NOMO-1 (cell line): ENCODE measurements around the gene SLC27A1.
A peak's percentile ranks its signal among the peaks of the same experiment; 100 is the strongest.
"Not testable (repeated sequence)": the region's sequence is repeated elsewhere in the genome, so short reads cannot be mapped to it uniquely, and the experiment has no call there.

Experiments used
- DNase-seq, 2 experiments: peaks; one replicate each; lab custom pipeline; 2025; ENCODE audit not compliant: unreplicated experiment in 2 of 2; lab: John Stamatoyannopoulos, UW

Gene SLC27A1

DNA sequence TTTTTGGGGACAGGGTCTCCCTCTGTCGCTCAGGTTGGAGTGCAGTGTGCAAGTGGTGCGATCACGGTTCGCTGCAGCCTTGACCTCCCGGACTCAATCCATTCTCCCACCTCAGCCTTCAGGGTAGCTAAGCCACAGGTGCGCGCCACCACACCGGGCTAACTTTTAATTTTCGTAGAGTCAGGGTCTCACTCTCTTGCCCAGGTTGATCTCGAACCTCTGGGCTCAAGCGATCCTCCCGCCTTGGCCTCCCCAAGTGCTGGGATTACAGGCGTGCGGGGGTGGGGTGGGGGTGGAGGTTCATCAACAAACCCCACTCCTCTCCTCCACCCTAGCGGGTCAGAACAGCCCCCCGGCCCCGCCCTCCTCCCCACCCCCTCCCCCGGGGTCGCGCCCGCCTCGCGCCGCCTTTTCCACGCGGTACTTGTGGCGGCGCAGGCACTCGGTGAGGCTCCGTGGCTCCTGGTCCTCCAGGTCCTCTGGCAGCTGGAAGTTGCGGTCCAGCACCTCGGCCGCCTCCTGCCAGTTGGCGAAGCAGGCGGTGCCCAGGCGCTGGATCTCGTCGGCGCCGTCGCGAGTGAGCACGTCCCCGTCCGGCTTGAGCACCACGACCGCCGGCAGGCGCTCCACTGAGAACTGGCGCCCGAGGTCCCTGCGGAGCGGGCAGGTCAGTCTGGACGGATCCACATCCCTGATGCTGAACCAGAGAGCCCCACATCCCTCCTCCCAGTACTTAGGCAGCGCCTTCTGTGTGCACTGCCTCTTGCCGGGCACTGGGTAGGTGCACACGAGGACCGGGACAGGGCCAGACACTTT lies 14.8 kb upstream of the SLC27A1 start:
- no peak for DNase-seq

- DNase-seq = no peak
Measured at GRCh38 chr19:17456127-17456526, 14.2 kb upstream of the SLC27A1 start.

DNA sequence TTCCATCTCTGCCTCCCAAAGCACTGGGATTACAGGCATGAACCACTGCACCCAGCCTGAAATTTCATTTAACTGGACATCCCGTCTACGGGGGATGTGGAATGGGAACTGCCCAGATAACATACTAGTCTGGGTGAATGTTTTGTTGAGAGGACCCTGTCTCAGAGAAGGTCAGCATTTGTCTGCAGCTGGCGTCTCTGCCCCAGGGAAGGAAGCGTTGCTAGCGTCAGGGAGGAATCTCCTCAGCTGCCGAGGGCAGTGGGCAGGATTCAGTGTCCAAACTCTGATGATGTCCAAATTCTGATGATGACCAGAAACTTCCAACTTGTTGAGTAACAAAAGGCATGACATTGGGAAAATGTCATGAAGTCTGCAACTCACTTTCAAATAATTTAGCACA lies 12.7 kb upstream of the SLC27A1 start:
- DNase-seq = no peak

- DNase-seq = no peak
Measured at GRCh38 chr19:17458970-17459369, 11.4 kb upstream of the SLC27A1 start.

DNA sequence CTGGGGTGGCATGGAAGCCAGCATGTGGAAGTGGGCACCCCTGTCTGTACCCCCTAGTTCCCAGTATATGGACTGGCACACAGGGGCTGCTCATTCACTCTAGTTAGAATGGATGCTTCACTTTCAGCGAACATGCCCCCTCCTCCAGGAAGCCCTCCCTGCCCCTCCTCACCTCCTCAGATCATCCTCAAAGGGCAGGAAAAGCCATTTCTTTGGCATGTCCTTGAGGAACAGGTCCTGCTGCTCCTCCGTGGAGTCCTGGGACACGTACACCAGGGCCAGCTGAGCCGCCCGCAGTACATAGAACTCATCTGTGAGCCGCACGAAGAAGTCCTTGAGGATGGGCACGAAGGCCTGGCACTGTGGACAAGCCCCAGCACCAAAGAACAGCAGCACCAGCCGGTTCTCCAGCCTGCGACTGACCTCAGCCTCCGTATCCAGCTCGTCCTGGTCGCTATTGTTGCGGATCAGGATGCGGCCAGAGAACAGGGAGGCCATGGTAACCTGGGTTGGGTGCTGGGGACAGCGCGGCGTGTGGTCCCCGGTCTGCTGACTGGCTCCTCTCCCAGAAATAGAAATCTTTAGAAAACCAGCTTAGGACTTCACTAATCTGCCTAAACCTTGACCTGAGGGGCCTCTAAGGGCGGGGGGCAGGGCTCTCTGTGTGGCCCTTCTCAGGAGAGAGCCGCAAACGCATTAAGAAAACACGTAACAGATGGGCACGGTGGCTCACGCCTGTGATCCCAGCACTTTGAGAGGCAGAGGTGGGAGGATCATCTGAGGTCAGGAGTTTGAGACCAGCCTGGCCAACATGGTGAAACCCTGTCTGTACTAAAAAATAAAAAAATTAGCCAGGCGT lies 9.7 kb upstream of the SLC27A1 start, which contains the start of gene NXNL1:
Gene NXNL1 (minus strand): TSS at position 555 of the 859 bp plus-strand sequence. CDS start 57 bp downstream, at position 498.
- DNase-seq = no peak

- DNase-seq = no peak
Measured at GRCh38 chr19:17466487-17466850, 3.9 kb upstream of the SLC27A1 start.

DNA sequence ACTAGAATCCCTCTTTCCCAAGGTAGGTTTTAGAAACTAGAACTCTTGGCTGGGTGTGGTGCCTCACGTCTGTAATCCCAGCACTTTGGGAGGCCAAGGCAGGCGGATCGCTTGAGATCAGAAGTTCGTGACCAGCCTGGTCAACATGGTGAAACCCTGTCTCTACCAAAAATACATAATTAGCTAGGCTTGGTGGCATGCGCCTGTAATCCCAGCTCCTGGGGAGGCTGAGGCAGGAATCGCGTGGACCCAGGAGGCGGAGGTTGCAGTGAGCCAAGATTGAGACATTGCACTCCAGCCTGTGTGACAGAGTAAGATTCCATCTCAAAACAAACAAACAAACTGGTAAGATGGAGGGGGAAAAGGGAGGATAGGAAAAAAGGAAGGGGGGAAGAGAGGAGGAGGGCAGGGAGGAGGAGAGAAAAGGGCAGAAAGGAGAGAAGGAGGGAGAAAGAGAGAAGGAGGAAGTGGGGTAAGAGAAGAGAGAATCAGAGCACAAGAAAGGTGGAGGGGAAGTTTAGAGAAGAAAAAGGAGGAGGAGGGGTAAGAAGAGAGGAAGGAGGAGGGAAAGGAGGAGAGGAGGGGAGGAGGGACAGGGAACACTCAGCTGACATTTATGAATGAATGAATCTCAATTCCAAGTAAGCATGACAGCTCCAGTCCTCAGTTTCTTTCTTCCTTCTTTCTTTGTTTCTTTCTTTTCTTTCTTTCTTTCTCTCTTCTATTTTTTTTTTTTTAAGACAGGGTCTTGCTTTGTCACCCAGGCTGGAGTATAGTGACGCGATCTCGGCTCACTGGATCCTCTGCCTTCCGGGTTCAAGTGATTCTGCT lies 2.6 kb upstream of the SLC27A1 start:
- no peak for DNase-seq

- no peak for DNase-seq
Measured at GRCh38 chr19:17468302-17469091, 1.8 kb upstream of the SLC27A1 start.

GRCh38 chr19:17469092-17469480 lies 1.2 kb upstream of the SLC27A1 start:
- DNase-seq = no peak

- peak; percentile 97 for DNase-seq
Measured at GRCh38 chr19:17469481-17470067, 750 bp upstream of the SLC27A1 start.

DNA sequence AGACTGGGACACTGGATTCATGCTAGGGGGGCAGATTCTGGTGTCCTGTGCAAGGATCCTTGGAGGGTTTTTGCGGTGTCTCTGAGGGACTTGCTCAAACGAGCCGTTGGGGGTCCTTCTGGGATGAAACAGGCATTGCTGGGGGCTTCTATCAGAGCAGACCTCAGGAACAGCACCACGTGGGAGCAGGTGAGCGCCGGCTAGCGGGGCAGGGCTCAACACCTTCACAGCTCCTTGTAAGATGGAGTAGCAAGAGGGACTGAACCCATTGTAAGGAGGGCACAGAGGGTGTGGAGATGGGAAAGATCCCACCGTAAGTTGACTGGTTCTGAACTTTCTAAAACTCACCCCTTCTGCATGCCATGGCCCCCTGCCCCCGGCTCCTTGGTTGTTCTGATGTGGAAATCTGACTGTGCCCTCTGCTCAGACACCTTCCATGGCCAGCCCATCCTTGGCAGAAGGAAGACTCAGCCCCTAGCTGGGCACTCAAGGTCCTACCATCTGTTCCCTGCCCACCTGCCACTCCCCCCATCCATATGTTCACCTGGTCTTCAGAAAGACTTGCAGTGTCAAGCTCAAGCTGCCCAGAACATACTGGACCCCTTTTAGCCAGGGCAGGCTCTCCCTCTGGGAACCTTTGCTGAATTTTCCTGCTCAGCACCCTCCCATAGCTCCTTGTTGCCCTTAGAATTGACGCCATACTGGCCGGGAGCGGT lies 1.2 kb downstream of the SLC27A1 start:
- no peak for DNase-seq

GRCh38 chr19:17473041-17473440 lies 2.7 kb downstream of the SLC27A1 start:
- peak; percentile 74 to 90 for DNase-seq

- not testable (repeated sequence) for DNase-seq
Measured at GRCh38 chr19:17475011-17475540, 4.8 kb downstream of the SLC27A1 start.

- no peak for DNase-seq
Measured at GRCh38 chr19:17475541-17476115, 5.3 kb downstream of the SLC27A1 start.

GRCh38 chr19:17479325-17479791 lies 9.0 kb downstream of the SLC27A1 start:
- no peak for DNase-seq

DNA sequence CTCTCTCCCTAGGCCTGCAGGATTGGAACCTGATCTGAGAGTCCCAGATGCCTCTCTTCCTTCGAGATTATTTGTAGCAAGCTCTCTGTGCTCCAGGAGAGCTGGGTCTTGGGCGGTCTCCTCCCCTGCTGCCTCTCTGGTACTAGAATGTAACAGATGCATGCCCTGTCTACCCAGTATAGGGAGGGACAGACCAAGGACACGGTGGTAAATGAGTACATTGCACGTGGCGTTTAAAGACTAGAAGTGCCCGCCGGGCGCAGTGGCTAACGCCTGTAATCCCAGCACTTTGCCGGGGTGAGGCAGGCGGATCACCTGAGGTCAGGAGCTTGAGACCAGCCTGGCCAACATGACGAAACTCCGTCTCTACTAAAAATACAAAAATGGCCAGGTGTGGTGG lies 11.7 kb downstream of the SLC27A1 start:
- DNase-seq = no peak

DNA sequence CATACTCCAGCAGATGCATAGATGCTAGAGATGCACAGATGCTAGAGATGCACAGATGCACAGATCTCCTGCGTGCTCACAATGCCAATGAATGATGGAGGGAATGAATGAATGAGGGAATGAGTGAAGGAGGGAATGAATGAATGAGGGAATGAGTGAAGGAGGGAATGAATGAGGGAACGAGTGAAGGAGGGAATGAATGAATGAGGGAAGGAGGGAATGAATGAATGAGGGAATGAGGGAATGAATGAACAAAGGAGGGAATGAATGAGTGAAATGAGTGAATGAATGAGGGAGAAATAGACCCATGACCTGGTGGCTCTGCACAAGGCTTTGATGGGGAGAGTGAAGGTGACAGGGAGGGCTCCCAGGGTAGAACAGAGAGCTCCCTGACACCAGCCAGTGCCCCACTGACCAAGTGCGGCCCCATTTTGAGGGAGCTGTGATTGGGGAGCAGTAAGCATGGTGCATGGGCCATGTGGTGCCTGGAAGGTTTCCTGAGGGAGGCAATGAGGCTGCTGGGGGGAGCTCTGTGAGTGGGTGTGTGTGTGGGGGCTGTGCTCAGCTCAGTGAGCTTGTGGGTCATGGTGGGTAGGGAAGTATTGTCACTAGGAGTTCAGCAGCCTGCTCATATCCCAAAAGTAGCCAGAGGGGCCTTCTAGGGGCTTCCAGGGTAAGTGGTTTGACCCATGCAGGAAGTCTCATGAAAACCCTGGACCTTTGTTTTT lies 12.7 kb downstream of the SLC27A1 start:
- DNase-seq = no peak

GRCh38 chr19:17483605-17484002 lies 13.3 kb downstream of the SLC27A1 start:
- no peak for DNase-seq
